HG03442 (cell line): ENCODE results near the gene KCTD11.
"Not testable (repeated sequence)": the region's sequence is repeated elsewhere in the genome, so short reads cannot be mapped to it uniquely, and the experiment has no call there.

Source experiments
- ATAC-seq: cut with Tn5 transposase; IDR thresholded peaks from one replicate; pipeline ENCODE4 v1.9.1; 2021; ENCODE audit warnings: mild to moderate bottlenecking, moderate library complexity; ENCODE audit not compliant: unreplicated experiment

Gene KCTD11

GRCh38 chr17:7343250-7343649, 8.7 kb upstream of the KCTD11 start:
- no peak for ATAC-seq

DNA sequence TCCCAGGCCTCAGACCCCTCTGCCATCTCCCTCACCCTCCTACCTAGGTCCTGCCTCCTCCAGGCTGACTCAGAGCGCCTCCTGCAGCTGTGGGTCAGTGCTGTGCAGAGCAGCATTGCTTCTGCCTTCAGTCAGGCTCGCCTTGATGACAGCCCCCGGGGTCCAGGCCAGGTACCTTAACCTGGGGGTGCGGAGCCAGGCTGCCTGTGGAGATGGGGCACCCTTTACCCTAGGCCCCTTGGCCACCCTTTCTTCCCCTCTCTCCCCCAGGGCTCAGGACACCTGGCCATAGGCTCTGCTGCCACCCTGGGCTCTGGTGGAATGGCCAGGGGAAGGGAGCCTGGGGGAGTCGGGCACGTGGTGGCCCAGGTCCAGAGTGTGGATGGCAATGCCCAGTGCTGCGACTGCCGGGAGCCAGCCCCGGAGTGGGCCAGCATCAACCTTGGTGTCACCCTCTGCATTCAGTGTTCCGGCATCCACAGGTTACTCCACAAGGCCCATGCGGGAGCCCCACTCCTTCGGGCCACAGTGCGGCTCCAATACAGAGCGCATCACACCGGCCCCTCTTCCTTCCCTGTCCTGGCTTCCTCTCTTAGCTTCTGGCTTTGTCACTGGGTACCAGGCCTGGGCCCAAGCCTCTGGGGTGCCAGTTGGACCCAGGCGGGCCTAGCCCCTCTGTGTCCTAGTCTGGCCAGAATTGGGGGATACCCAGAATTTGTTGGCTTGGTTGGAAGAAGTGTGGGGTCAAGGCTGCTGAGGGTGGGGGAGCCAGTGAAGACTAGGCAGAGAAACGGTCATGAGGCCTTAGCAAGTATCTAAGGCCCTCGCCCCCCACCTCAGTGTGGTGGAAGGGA, 5.0 kb upstream of the KCTD11 start:
- no peak for ATAC-seq

DNA sequence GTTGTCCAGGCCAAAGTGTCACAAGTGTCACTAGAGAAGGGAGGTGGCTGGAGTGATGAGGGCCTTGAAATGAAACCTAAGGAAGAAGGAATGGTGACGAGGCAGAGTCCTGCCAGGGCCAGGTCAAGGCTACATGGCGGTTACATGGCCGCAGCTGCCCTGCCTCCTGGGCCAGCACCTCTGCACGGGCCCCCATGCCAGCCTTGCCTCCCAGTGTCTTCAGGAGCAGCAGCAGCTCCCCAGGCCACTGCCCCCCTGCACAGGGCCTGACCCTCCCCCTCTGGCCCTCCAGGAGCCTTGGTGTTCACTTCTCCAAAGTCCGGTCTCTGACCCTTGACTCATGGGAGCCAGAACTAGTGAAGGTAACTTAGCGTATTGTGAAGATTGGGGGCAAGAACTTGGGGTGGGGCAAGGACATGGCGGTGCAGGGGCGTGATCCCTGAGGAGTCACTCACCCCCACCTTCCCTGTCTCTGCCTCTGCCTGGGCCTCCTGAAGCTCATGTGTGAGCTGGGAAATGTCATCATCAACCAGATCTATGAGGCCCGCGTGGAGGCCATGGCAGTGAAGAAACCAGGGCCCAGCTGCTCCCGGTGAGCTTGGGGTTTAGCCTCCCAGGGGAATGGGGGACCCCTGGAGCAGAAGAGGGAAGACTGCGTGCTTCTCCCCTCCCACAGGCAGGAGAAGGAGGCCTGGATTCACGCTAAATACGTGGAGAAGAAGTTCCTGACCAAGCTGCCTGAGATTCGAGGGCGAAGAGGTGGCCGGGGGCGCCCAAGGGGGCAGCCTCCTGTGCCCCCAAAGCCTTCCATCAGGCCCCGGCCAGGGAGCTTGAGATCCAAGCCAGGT, 4.1 kb upstream of the KCTD11 start:
- no peak for ATAC-seq

GRCh38 chr17:7348478-7349242, 3.3 kb upstream of the KCTD11 start:
- no peak for ATAC-seq

GRCh38 chr17:7352503-7352889, 534 bp downstream of the KCTD11 start:
- ATAC-seq: no peak

- ATAC-seq: no peak
Observed at GRCh38 chr17:7352910-7353635, 1.1 kb downstream of the KCTD11 start.

DNA sequence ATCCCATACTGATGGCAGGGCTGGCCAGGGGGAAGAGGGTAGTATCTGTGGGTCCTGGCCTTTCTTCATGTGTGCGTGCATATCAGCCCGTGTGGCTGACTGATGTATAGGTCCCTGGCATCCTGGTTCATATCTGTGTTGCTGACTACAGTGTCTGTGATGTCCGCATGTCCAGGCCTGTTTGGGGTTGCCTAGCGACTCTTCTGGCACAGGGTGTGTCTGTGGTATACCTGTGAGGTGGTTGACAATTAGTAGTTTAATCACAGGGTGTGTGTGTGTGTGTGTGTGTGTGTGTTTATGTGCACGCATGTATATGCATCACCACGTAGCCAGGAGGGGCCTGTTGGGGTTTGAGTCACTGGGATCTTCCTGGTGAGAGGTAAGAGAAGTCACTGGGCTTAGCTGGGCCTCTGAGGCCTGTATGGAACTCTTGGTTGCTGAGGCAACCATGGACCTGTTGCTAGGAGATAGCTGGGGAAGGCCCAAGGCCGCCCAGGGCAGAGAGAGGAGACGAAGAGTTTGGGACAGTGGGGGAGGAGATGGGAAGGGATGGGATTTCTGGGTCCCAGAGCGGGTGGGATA, 2.4 kb downstream of the KCTD11 start:
- ATAC-seq: no peak

DNA sequence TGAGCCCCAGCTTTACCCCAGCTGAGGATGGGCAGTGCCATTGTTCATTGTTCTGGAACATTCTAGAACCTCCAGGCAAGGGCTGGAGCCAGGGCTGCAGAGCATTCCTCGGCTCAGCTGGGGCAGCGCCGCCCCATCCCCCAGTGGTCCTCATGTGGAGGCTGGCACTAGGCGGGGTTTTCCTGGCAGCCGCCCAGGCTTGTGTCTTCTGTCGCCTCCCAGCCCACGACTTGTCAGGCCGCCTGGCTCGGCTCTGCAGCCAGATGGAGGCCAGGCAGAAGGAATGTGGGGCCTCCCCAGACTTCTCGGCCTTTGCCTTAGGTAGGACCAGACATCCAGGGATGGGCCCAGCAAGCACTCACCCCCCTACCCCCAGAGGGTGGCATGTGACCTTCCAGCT, 3.1 kb downstream of the KCTD11 start, which contains the start of gene TMEM95:
Gene TMEM95 (plus strand): TSS at position 104 of the 400 bp plus-strand sequence. CDS start 49 bp downstream, at position 153.
- ATAC-seq: no peak

DNA sequence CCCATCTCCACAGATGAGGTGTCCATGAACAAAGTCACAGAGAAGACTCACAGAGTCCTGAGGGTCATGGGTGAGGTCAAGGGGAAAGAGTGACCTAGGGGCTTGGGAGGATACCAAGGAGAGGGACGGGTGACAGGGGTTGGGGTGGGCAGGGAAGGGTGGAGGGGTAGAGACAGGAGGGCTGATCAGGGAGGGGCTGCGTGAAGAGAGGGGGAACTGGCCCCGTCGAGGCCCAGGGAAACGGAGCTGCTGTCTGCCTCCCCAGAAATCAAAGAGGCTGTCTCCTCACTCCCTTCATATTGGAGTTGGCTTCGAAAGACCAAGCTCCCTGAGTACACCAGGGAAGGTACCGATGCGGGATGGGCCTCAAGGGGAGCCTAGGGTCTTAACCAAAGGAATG, 3.6 kb downstream of the KCTD11 start:
- ATAC-seq: no peak

GRCh38 chr17:7356072-7356549, 4.1 kb downstream of the KCTD11 start:
- ATAC-seq: no peak

GRCh38 chr17:7356756-7357155, 4.8 kb downstream of the KCTD11 start:
- no peak for ATAC-seq

DNA sequence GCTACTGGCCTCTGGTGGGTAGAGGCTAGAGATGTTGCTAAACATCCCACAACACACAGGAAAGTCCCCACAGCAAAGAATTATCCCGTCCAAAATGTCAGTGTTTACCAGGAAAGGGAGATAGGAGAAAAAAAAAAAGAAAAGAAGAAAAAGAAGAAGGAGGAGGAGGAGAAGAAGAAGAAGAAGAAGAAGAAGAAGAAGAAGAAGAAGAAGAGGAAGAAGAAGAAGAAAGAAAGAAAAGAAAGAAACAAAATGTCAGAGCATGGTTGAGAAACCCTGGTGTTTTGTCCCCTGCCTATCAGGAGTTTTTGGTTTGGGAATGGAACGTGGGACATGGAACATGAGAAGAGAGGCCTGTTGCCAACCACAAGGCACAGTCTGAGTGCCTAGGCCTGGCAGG, 5.4 kb downstream of the KCTD11 start:
- no peak for ATAC-seq

- no peak for ATAC-seq
Observed at GRCh38 chr17:7361906-7362305, 9.9 kb downstream of the KCTD11 start.

DNA sequence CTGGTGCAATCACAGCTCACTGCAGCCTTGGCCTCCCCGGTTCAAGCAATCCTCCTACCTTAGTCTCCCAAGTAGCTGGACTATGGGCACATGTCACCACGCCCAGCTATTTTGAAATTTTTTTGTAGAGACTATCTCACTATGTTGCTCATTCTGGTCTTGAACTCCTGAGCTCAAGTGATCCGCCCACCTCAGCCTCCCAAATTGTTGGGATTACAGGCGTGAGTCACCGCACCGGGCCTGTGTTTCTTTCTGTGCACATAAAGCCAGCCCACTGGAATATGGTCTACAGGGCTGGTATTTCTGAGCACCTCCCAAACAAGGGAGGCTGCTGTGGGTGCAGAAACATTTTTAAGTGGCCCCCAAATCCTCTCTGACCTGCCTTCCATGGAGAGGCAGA, 11.3 kb downstream of the KCTD11 start:
- no peak for ATAC-seq

- not testable (repeated sequence) for ATAC-seq
Observed at GRCh38 chr17:7365963-7366362, 14.0 kb downstream of the KCTD11 start.

- no peak for ATAC-seq
Observed at GRCh38 chr17:7367083-7367482, 15.1 kb downstream of the KCTD11 start.

DNA sequence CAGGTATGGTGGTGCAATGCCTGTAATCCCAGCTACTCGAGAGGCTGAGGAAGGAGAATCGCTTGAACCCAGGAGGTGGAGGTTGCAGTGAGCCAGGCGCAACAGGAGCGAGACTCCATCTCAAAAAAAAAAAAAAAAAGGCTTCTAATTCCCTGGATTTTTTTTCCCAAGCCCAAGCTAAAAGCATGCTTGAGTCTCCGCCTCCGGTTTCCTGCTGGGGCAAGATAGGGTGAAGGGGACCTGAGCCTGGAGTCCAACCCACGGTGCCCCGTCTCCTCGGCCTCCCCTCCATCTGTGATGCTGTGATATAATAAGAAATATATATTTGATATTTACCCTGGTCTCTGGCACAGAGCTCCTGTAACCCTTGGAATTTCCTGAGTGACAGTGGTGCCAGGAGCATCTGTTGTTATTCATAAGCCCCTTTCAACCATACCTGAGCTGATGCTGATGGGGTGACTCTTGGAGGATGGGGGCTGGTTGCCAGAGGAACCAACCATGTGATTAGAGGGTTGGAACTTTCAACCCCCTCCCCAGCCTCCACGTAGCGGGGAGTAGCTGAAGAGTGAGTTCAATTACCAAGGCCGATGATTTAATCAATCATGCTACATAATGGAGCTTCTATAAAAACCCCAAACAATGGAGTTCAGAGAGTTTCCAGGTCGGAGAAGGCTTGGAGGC, 16.1 kb downstream of the KCTD11 start:
- ATAC-seq: no peak

GRCh38 chr17:7368599-7368994, 16.6 kb downstream of the KCTD11 start:
- not testable (repeated sequence) for ATAC-seq

- ATAC-seq: no peak
Observed at GRCh38 chr17:7369825-7370224, 17.9 kb downstream of the KCTD11 start.
